GM06990 (cell line): ENCODE measurements around the gene FBLN5.
"Not testable (repeated sequence)": the region's sequence is repeated elsewhere in the genome, so short reads cannot be mapped to it uniquely, and the experiment has no call there.

Experiments used
- DNase-seq: peaks from one replicate; pipeline ENCODE4 v3.0.0-alpha.2; 2011; ENCODE audit not compliant: insufficient read length; ENCODE audit errors: extremely low read depth
- H3K27me3 ChIP-seq: replicated peaks from 2 replicates; pipeline ENCODE4 v1.6.0; 2011; ENCODE audit warnings: low read length; ENCODE audit not compliant: control insufficient read depth, insufficient read depth
- H3K36me3 ChIP-seq: 2 replicates; pipeline ENCODE4 v1.5.1; 2011; ENCODE audit warnings: low read length; ENCODE audit not compliant: control insufficient read depth, insufficient read depth
- H3K4me3 ChIP-seq: replicated peaks from 2 replicates; pipeline ENCODE4 v1.5.1; 2011; ENCODE audit warnings: low read depth, mild to moderate bottlenecking, control low read depth, low read length
- TF ChIP-seq, protein P1 (sequence below): IDR thresholded peaks from 2 replicates; pipeline ENCODE4 v1.5.1; 2011; ENCODE audit warnings: low read length, control low read depth, mild to moderate bottlenecking, inconsistent platforms; ENCODE audit not compliant: insufficient read depth, poor library complexity, severe bottlenecking

Gene FBLN5

GRCh38 chr14:91851563-91851962 lies 95.9 kb downstream of the FBLN5 start:
- Histone ChIP-seq H3K27me3 (no peaks in the 10 kb centered on the region), H3K36me3 (no peaks in the 10 kb centered on the region), H3K4me3 (no peak overlapping the region)
- TF ChIP-seq, protein P1, sequence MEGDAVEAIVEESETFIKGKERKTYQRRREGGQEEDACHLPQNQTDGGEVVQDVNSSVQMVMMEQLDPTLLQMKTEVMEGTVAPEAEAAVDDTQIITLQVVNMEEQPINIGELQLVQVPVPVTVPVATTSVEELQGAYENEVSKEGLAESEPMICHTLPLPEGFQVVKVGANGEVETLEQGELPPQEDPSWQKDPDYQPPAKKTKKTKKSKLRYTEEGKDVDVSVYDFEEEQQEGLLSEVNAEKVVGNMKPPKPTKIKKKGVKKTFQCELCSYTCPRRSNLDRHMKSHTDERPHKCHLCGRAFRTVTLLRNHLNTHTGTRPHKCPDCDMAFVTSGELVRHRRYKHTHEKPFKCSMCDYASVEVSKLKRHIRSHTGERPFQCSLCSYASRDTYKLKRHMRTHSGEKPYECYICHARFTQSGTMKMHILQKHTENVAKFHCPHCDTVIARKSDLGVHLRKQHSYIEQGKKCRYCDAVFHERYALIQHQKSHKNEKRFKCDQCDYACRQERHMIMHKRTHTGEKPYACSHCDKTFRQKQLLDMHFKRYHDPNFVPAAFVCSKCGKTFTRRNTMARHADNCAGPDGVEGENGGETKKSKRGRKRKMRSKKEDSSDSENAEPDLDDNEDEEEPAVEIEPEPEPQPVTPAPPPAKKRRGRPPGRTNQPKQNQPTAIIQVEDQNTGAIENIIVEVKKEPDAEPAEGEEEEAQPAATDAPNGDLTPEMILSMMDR, result no peak
- no peak for DNase-seq

GRCh38 chr14:91848504-91849001 lies 98.9 kb downstream of the FBLN5 start:
- no peaks in the 10 kb centered on the region for H3K36me3 ChIP-seq
- H3K4me3 ChIP-seq, result no peak overlapping the region
- H3K27me3 ChIP-seq, result no peaks in the 10 kb centered on the region
- TF ChIP-seq, protein P1, result no peak
- DNase-seq, result no peak

DNA sequence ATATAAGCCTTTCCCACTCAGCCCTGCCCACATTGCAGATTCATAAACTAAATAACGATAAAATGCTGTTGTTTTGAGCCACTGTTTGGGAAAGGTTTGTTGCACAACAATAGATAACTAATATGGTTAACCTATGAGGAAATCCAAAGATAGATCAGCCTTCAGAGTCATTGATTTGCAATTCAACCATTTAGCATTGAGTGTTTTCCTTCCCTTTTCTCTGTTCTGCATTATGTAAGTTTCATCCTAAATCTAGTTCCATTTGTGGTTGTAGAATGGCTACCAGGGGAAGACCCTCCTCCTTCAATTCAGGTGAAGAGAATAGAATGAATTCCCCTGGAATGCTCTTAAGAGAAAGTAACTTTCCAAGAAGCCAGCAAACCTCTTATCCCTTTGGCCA lies 99.8 kb downstream of the FBLN5 start:
- no peak for DNase-seq
- TF ChIP-seq, protein P1, result no peak
- Histone ChIP-seq H3K4me3 (no peak overlapping the region), H3K27me3 (no peaks in the 10 kb centered on the region), H3K36me3 (no peaks in the 10 kb centered on the region)

- no peaks in the 10 kb centered on the region for H3K27me3 ChIP-seq
- TF ChIP-seq, protein P1, result no peak
- no peaks in the 10 kb centered on the region for H3K36me3 ChIP-seq
- DNase-seq, result no peak
- H3K4me3 ChIP-seq, result no peak overlapping the region
Measured at GRCh38 chr14:91845652-91846051, 101.8 kb downstream of the FBLN5 start.

- not testable (repeated sequence) for DNase-seq, H3K4me3 ChIP-seq, H3K36me3 ChIP-seq, H3K27me3 ChIP-seq
Measured at GRCh38 chr14:91845056-91845455, 102.4 kb downstream of the FBLN5 start.

GRCh38 chr14:91844029-91844428 lies 103.5 kb downstream of the FBLN5 start:
- Histone ChIP-seq H3K4me3 (no peak overlapping the region), H3K36me3 (no peaks in the 10 kb centered on the region), H3K27me3 (no peaks in the 10 kb centered on the region)
- no peak for DNase-seq
- TF ChIP-seq, protein P1, result no peak
